Choroid plexus epithelial cell (primary cell): ENCODE data around the gene IMMP1L.
"Not testable (repeated sequence)": the region's sequence is repeated elsewhere in the genome, so short reads cannot be mapped to it uniquely, and the experiment has no call there.

Experiments
- DNase-seq: peaks from one replicate; pipeline ENCODE4 v3.0.0-alpha.2; 2010; ENCODE audit warnings: low read depth
- H3K4me3 ChIP-seq: 2 replicates; pipeline ENCODE4 v1.5.1; 2011; ENCODE audit warnings: low read depth, mild to moderate bottlenecking, control low read depth, low read length, moderate library complexity
- TF ChIP-seq, protein P1 (sequence below): conservative IDR thresholded peaks from 2 replicates; pipeline ENCODE4 v1.5.1; 2011; ENCODE audit warnings: low read depth, mild to moderate bottlenecking, control low read depth, inconsistent platforms, low read length, moderate library complexity

The IMMP1L gene

DNA sequence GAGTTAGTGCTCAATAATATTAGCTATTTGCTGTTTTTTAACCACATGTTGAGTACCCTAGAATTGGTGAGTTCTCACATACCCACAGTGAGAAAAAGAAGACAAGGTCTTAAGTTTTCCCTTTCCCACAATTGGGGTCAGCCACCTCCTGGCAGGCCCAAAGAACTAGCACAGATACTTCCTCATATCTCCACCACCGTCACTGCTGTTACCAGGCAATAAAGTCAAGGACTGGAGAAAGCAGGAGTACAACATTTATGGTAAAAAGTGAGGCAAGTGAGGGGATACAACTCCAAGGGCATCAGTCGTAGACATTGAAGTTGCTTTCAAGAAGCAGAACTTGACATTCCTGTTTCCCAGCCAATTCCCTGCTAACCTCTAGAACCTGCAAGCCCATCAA is 19.8 kb upstream of the IMMP1L start:
- DNase-seq, result no peak
- no peak overlapping the region for H3K4me3 ChIP-seq
- TF ChIP-seq, protein P1, sequence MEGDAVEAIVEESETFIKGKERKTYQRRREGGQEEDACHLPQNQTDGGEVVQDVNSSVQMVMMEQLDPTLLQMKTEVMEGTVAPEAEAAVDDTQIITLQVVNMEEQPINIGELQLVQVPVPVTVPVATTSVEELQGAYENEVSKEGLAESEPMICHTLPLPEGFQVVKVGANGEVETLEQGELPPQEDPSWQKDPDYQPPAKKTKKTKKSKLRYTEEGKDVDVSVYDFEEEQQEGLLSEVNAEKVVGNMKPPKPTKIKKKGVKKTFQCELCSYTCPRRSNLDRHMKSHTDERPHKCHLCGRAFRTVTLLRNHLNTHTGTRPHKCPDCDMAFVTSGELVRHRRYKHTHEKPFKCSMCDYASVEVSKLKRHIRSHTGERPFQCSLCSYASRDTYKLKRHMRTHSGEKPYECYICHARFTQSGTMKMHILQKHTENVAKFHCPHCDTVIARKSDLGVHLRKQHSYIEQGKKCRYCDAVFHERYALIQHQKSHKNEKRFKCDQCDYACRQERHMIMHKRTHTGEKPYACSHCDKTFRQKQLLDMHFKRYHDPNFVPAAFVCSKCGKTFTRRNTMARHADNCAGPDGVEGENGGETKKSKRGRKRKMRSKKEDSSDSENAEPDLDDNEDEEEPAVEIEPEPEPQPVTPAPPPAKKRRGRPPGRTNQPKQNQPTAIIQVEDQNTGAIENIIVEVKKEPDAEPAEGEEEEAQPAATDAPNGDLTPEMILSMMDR, result no peak

DNA sequence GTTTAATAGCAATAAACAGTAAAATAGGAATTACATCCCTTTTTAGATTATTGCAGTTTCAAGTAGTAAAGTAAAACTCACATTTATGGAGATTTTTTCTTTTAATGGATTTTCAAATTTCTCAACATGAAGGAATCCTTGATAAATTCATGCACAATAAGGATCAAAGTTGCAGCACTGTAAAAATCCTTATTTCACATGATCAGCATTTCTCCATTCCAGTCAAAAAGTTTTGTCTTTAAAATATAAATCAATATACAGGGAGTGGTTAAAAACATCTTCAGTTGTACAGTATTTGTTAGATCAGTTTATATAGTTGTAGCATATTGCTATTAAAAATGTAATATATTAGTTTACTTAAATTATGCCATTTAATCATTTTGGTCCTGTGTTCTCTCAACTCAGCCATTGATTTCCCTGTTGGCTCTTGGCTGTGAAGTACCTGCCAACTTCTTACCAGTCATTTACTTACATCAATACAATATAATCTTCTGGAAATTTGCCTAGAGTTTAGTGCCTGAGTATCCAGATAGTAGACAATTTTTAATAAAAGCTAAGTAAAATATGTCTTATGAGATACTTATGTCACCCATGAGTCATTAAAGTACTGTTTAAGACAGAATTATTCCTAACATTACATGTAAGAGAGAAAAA is 12.2 kb upstream of the IMMP1L start:
- no peak overlapping the region for H3K4me3 ChIP-seq
- TF ChIP-seq, protein P1, result no peak
- DNase-seq, result no peak

DNA sequence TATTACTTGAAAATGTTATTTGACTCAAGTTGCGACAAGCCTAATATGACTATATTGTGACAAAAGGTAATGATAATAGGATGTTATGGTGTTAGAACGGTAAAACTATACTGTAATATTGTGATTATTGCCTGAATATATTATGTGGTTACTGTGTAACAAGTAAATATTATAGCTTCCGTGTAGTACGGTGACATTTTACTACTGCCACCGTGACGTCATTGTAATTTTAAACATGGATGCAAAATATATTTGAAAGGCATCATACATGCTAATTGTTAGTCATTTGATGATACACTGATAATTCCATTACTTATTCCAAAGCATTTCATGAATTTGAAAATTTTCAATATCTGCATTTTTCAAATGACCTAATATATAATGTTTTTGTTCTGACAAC is 2.7 kb upstream of the IMMP1L start:
- no peak for DNase-seq
- TF ChIP-seq, protein P1, result no peak
- no peak overlapping the region for H3K4me3 ChIP-seq

DNA sequence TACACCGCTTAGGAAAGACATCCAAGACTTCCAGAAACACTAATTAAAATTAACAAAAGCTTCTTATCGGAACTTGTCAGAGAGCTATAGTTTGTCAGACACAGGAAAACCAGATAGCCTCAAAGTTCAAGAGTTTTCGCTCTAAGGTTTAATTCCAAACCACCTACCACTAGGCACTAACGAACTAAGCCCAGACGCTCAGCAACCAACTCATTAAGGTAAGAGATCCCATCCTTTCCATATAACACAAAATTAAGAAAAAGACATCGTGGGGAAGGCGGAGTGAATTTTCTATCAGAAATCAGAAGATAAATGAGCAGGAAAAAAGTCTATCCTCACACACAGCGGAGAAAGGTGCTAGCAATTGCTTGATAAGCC is 382 bp downstream of the IMMP1L start:
- no peak for DNase-seq
- H3K4me3 ChIP-seq, result peak overlapping the region; percentile 100
- TF ChIP-seq, protein P1, result no peak

DNA sequence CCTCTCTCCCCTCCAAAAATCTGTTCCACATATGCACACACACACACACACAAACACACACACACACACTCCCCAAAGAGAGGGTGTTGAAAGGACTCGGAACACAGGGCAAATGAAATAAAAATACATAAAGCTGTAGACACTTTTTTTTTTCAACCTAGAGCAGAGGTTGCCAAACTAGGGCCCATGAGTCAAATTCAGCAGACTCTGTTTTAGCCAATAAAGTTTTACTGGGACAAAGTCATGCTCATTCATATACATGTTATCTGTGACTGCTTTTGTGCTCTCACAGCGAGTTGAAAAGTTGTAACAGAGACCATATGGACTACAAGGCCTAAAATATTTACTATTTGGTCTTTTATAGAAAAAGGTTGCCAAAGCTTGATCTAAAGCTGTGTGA is 8.9 kb downstream of the IMMP1L start:
- TF ChIP-seq, protein P1, result no peak
- H3K4me3 ChIP-seq, result no peak overlapping the region
- peak; percentile 68 for DNase-seq

DNA sequence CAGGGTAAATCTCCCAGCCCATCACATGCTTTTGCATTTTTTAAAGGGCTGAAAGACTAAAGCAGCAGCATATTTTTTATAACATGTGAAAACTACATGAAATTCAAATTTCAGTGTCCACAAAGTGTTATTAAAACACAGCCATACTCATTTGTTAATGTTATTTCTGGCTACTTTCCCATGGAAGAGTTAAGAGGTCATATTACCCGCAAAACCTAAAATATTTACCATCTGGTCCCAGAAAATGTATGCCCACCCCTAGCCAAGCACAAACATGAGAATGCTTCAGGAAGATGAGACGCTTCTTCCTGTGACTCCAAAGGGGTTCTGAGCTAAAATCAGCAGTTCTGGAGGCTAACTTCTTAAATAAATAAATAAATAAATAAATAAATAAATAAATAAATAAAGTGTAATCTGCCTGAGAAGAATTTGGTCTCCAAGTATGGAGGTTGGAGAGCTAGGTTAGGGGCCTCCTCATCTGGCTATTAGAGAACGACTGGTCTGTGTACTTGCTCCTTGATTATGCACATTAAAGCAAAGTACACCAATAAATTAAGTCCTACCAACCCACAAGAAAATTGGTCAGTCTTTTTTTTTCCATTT is 9.7 kb downstream of the IMMP1L start:
- H3K4me3 ChIP-seq, result no peak overlapping the region
- TF ChIP-seq, protein P1, result no peak
- DNase-seq, result peak; percentile 88

DNA sequence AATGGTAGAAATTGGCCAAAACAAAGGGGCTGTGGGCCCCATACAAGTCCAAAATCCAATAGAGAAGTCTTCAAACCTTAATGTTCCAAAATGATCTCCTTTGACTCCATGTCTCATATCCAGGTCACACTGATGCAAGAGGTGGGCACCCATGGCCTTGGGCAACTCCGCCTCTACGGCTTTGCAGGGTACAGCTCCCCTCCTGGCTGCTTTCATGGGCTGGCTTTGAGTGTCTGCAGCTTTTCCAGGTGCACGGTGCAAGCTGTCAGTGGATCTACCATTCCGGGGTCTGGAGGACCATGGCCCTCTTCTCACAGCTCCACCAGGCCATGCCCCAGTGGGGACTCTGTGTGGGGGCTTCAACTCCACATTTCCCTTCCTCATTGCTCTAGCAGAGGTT is 15.7 kb downstream of the IMMP1L start:
- H3K4me3 ChIP-seq, DNase-seq: not testable (repeated sequence)
